ENCODE data around the gene ACVR1. TPM values are rescaled to one million over a fixed set of nuclear protein-coding genes. Genes with fewer than 3 reads are reported as not detected.

ACVR1 gene
- total RNA-seq, result 3.0 TPM
- 8.0 TPM for polyA plus RNA-seq
- long read RNA-seq, donor 1, result 0 reads
- long read RNA-seq, donor 2, partial matches to known transcripts, result 0 of 1 reads
- long read RNA-seq, donor 2, other reads (novel, unspliced or antisense), result 0 of 1 reads
- long read RNA-seq, donor 3, result 0 reads
- long read RNA-seq, donor 4, partial matches to known transcripts, result 0 of 1 reads
- long read RNA-seq, donor 4, other reads (novel, unspliced or antisense), result 0 of 1 reads
- long read RNA-seq, donor 5, partial matches to known transcripts, result 0 of 2 reads
- long read RNA-seq, donor 5, other reads (novel, unspliced or antisense), result 0 of 2 reads
- long read RNA-seq, donor 6, result 0 reads
- long read RNA-seq, donor 7, partial matches to known transcripts, result 0 of 3 reads
- long read RNA-seq, donor 7, other reads (novel, unspliced or antisense), result 0 of 3 reads
- long read RNA-seq, donor 8, partial matches to known transcripts, result 0 of 1 reads
- long read RNA-seq, donor 8, other reads (novel, unspliced or antisense), result 0 of 1 reads
- long read RNA-seq, donor 9, partial matches to known transcripts, result 0 of 2 reads
- long read RNA-seq, donor 9, other reads (novel, unspliced or antisense), result 0 of 2 reads
- long read RNA-seq, donor 10, result 0 reads

- H3K9me3 ChIP-seq (ENCODE audit: control insufficient read depth in 2 of 2, insufficient read depth in 1 of 2, low read length in 1 of 2), result no peaks in the 10 kb centered on the region
- peaks cover 9 to 15% of the 10 kb centered on the region in 2 donors for H3K4me1 ChIP-seq (ENCODE audit: control insufficient read depth in 2 of 2, insufficient read depth in 2 of 2, low read length in 2 of 2)
- H3K4me3 ChIP-seq (ENCODE audit: low read length in 2 of 2), result peak within 1 kb of the TSS; percentile 61 to 89
- WGBS, result under 1% methylated on average over 85 of the region's 85 CpGs
- peak in 8 of 9 donors; percentile 54 to 90 (median 74) for DNase-seq (ENCODE audit: low read depth in 6 of 9, low spot score in 9 of 9)
- H3K27ac ChIP-seq (ENCODE audit: low read depth in 1 of 2, low read length in 1 of 2), result peak within 1 kb of the TSS; percentile 14 to 76
- H3K27me3 ChIP-seq (ENCODE audit: control insufficient read depth in 2 of 2, insufficient read depth in 1 of 2, low read length in 1 of 2), result peaks cover 0 to 6% of the 10 kb centered on the region in 2 donors
- no peaks in the 10 kb centered on the region for H3K36me3 ChIP-seq (ENCODE audit: control insufficient read depth in 2 of 2, insufficient read depth in 2 of 2, low read length in 1 of 2)
Observed at GRCh38 chr2:157876066-157876785, at the start of gene ACVR1. ACVR1 (minus strand) TSS chr2:157876330; CDS start chr2:157799493, 76,837 bp downstream.

- H3K4me1 ChIP-seq (ENCODE audit: control insufficient read depth in 2 of 2, insufficient read depth in 2 of 2, low read length in 2 of 2), result no peaks in the 10 kb centered on the region
- H3K36me3 ChIP-seq (ENCODE audit: control insufficient read depth in 2 of 2, insufficient read depth in 2 of 2, low read length in 1 of 2), result no peaks in the 10 kb centered on the region
- DNase-seq (ENCODE audit: low read depth in 6 of 9, low spot score in 9 of 9), result no peak
- H3K27ac ChIP-seq (ENCODE audit: low read depth in 1 of 2, low read length in 1 of 2), result no peak overlapping the region
- no peaks in the 10 kb centered on the region for H3K9me3 ChIP-seq (ENCODE audit: control insufficient read depth in 2 of 2, insufficient read depth in 1 of 2, low read length in 1 of 2)
- 95% methylated on average over 3 of the region's 3 CpGs for WGBS
- H3K4me3 ChIP-seq (ENCODE audit: low read length in 2 of 2), result no peak overlapping the region
- H3K27me3 ChIP-seq (ENCODE audit: control insufficient read depth in 2 of 2, insufficient read depth in 1 of 2, low read length in 1 of 2), result no peaks in the 10 kb centered on the region
Observed at GRCh38 chr2:157925071-157925470, 48.9 kb upstream of the ACVR1 start.

DNA sequence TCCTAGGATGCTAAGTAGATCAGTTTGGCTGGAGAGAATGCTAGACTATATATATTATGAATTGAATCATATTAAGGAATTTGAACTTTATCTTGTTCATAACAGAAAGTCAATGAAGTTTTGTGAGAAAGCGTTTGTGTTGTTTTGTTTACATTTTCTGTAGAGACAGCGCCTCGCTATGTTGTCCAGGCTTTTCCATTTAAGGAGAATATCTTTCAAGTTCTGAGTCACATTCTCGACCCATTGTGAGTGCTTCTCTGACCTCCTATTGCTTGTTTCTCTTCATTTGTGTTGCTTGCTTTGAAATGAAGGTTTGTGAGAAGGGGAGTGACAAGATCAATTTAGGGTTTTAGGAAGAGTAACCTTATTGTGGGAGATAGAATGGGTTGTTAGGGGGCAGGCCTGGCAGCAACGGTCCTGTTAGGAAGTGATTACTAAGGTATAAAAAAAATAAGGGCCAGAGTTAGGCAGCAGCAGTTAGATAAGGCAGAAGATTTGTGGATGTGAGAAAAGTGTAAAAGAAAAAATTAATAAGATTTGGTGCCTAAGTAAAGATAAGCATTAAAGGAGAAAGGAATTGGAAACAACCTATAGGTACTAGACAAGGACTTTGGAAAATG is 47.6 kb upstream of the ACVR1 start:
- Histone ChIP-seq H3K27ac (ENCODE audit: low read depth in 1 of 2, low read length in 1 of 2) (no peak overlapping the region), H3K27me3 (ENCODE audit: control insufficient read depth in 2 of 2, insufficient read depth in 1 of 2, low read length in 1 of 2) (no peaks in the 10 kb centered on the region), H3K9me3 (ENCODE audit: control insufficient read depth in 2 of 2, insufficient read depth in 1 of 2, low read length in 1 of 2) (no peaks in the 10 kb centered on the region), H3K4me1 (ENCODE audit: control insufficient read depth in 2 of 2, insufficient read depth in 2 of 2, low read length in 2 of 2) (no peaks in the 10 kb centered on the region), H3K4me3 (ENCODE audit: low read length in 2 of 2) (no peak overlapping the region), H3K36me3 (ENCODE audit: control insufficient read depth in 2 of 2, insufficient read depth in 2 of 2, low read length in 1 of 2) (no peaks in the 10 kb centered on the region)
- 83% methylated on average over 5 of the region's 5 CpGs for WGBS
- no peak for DNase-seq (ENCODE audit: low read depth in 6 of 9, low spot score in 9 of 9)

- no peak for DNase-seq (ENCODE audit: low read depth in 6 of 9, low spot score in 9 of 9)
- Histone ChIP-seq H3K9me3 (ENCODE audit: control insufficient read depth in 2 of 2, insufficient read depth in 1 of 2, low read length in 1 of 2) (no peaks in the 10 kb centered on the region), H3K27me3 (ENCODE audit: control insufficient read depth in 2 of 2, insufficient read depth in 1 of 2, low read length in 1 of 2) (no peaks in the 10 kb centered on the region), H3K27ac (ENCODE audit: low read depth in 1 of 2, low read length in 1 of 2) (no peak overlapping the region), H3K4me1 (ENCODE audit: control insufficient read depth in 2 of 2, insufficient read depth in 2 of 2, low read length in 2 of 2) (no peaks in the 10 kb centered on the region), H3K36me3 (ENCODE audit: control insufficient read depth in 2 of 2, insufficient read depth in 2 of 2, low read length in 1 of 2) (no peaks in the 10 kb centered on the region), H3K4me3 (ENCODE audit: low read length in 2 of 2) (no peak overlapping the region)
- 97% methylated on average over 1 of the region's 1 CpG for WGBS
Observed at GRCh38 chr2:157922815-157923214, 46.7 kb upstream of the ACVR1 start.

DNA sequence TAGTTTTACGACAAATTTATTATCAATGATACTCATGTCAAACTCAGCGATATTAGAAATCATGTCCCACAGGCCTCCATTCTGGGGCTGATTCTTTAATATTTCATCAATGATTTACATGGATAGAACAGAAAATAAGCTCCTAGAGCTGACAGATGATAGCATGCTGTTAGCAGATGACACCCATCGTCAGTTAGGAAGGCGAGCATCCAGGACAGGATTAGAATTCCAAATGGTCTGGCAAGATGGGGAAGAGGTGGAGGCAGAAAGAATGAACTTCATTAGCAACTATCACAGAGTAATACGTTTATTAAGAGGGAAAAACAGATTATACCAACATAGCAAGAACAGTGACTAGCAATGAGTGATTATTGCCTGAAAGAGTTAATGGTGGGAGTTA is 46.2 kb upstream of the ACVR1 start:
- Histone ChIP-seq H3K36me3 (ENCODE audit: control insufficient read depth in 2 of 2, insufficient read depth in 2 of 2, low read length in 1 of 2) (no peaks in the 10 kb centered on the region), H3K27ac (ENCODE audit: low read depth in 1 of 2, low read length in 1 of 2) (no peak overlapping the region), H3K4me1 (ENCODE audit: control insufficient read depth in 2 of 2, insufficient read depth in 2 of 2, low read length in 2 of 2) (no peaks in the 10 kb centered on the region), H3K27me3 (ENCODE audit: control insufficient read depth in 2 of 2, insufficient read depth in 1 of 2, low read length in 1 of 2) (no peaks in the 10 kb centered on the region), H3K4me3 (ENCODE audit: low read length in 2 of 2) (no peak overlapping the region), H3K9me3 (ENCODE audit: control insufficient read depth in 2 of 2, insufficient read depth in 1 of 2, low read length in 1 of 2) (no peaks in the 10 kb centered on the region)
- DNase-seq (ENCODE audit: low read depth in 6 of 9, low spot score in 9 of 9), result no peak
- 96% methylated on average over 5 of the region's 5 CpGs for WGBS

DNA sequence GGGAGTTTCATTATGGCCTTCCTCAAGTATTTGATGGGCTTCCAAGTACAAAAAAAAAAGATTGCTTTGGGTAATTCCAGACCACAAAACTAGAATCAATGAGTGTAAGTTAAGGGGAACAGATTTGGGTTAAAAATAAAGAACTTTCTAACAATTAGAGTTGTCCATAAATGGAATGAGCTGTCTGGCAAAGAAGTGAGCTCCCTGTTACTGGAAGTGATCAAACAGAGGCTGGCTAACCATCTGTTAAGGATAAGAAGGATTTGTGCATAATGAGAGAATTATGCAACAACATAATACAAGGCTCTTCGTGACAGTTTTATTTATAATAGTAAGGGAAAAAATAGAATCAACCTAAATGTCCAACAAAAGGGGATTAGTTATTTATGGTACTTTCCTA is 44.6 kb upstream of the ACVR1 start:
- DNase-seq (ENCODE audit: low read depth in 6 of 9, low spot score in 9 of 9), result no peak
- 96% methylated on average over 1 of the region's 1 CpG for WGBS
- no peaks in the 10 kb centered on the region for H3K36me3 ChIP-seq (ENCODE audit: control insufficient read depth in 2 of 2, insufficient read depth in 2 of 2, low read length in 1 of 2)
- H3K27ac ChIP-seq (ENCODE audit: low read depth in 1 of 2, low read length in 1 of 2), result no peak overlapping the region
- H3K27me3 ChIP-seq (ENCODE audit: control insufficient read depth in 2 of 2, insufficient read depth in 1 of 2, low read length in 1 of 2), result no peaks in the 10 kb centered on the region
- no peak overlapping the region for H3K4me3 ChIP-seq (ENCODE audit: low read length in 2 of 2)
- no peaks in the 10 kb centered on the region for H3K9me3 ChIP-seq (ENCODE audit: control insufficient read depth in 2 of 2, insufficient read depth in 1 of 2, low read length in 1 of 2)
- no peaks in the 10 kb centered on the region for H3K4me1 ChIP-seq (ENCODE audit: control insufficient read depth in 2 of 2, insufficient read depth in 2 of 2, low read length in 2 of 2)

DNA sequence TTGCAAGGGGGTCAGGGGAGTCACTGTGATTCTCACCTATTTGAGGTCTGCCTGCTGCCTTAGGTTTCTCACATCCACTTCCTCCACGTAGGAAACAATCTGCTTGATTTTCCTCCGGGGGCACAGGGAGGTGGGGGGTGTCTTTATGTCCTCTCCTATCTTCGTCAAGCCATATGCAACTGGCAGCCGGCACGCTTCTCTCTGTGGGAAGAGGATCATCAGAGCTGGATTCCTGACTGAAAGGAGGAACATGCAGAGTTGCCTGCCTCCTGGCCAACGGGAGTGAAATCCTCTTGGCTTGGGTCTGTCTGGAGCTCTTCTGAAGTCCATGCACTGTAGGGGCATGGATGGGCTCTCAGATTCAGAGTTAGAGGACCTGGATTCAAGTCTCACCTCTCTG is 43.1 kb upstream of the ACVR1 start:
- Histone ChIP-seq H3K4me1 (ENCODE audit: control insufficient read depth in 2 of 2, insufficient read depth in 2 of 2, low read length in 2 of 2) (no peaks in the 10 kb centered on the region), H3K27ac (ENCODE audit: low read depth in 1 of 2, low read length in 1 of 2) (no peak overlapping the region), H3K9me3 (ENCODE audit: control insufficient read depth in 2 of 2, insufficient read depth in 1 of 2, low read length in 1 of 2) (no peaks in the 10 kb centered on the region), H3K27me3 (ENCODE audit: control insufficient read depth in 2 of 2, insufficient read depth in 1 of 2, low read length in 1 of 2) (no peaks in the 10 kb centered on the region), H3K36me3 (ENCODE audit: control insufficient read depth in 2 of 2, insufficient read depth in 2 of 2, low read length in 1 of 2) (no peaks in the 10 kb centered on the region), H3K4me3 (ENCODE audit: low read length in 2 of 2) (no peak overlapping the region)
- DNase-seq (ENCODE audit: low read depth in 6 of 9, low spot score in 9 of 9), result no peak
- WGBS, result 87% methylated on average over 6 of the region's 6 CpGs

DNA sequence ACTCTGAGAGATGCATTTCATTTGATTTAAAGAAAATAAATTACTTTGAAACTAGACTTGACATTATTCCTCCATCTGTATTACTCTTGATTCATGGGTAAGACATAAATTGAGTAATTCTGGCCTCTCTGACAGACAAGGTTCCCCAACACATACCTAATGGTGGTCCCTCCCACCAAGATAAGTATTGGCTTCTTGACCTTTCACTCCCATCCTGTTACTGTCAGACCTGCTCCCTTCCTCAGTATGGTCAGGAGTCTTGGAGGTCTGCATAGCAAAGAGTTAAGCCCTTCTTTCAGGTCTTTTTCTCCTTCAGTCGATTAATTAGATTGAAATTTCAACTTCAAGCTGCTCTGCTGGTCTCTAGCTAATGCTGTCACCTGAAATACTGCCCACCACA is 42.2 kb upstream of the ACVR1 start:
- Histone ChIP-seq H3K27ac (ENCODE audit: low read depth in 1 of 2, low read length in 1 of 2) (no peak overlapping the region), H3K36me3 (ENCODE audit: control insufficient read depth in 2 of 2, insufficient read depth in 2 of 2, low read length in 1 of 2) (no peaks in the 10 kb centered on the region), H3K4me1 (ENCODE audit: control insufficient read depth in 2 of 2, insufficient read depth in 2 of 2, low read length in 2 of 2) (no peaks in the 10 kb centered on the region), H3K9me3 (ENCODE audit: control insufficient read depth in 2 of 2, insufficient read depth in 1 of 2, low read length in 1 of 2) (no peaks in the 10 kb centered on the region), H3K4me3 (ENCODE audit: low read length in 2 of 2) (no peak overlapping the region), H3K27me3 (ENCODE audit: control insufficient read depth in 2 of 2, insufficient read depth in 1 of 2, low read length in 1 of 2) (no peaks in the 10 kb centered on the region)
- WGBS, result 98% methylated on average over 1 of the region's 1 CpG
- DNase-seq (ENCODE audit: low read depth in 6 of 9, low spot score in 9 of 9), result no peak

DNA sequence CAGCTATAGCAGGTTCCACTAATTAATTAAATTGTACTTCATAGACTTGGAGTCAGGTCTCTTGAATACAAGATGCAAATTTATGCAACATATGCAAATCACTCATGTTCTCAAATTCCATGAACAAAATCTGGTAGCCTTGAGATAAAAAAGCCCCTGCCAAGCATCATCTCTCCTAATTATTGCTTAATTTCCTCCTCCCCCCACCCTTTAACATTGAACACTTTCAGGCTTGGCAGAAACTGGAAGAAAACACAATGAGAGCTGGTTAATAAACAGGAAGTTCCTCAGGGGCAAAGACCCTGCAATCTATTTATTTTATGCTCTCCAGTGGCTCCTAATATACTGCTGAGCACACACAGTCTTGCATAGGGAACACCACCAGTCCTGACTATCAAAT is 35.6 kb upstream of the ACVR1 start:
- H3K36me3 ChIP-seq (ENCODE audit: control insufficient read depth in 2 of 2, insufficient read depth in 2 of 2, low read length in 1 of 2), result no peaks in the 10 kb centered on the region
- no peak overlapping the region for H3K4me3 ChIP-seq (ENCODE audit: low read length in 2 of 2)
- no peak for DNase-seq (ENCODE audit: low read depth in 6 of 9, low spot score in 9 of 9)
- H3K4me1 ChIP-seq (ENCODE audit: control insufficient read depth in 2 of 2, insufficient read depth in 2 of 2, low read length in 2 of 2), result no peaks in the 10 kb centered on the region
- no peaks in the 10 kb centered on the region for H3K27me3 ChIP-seq (ENCODE audit: control insufficient read depth in 2 of 2, insufficient read depth in 1 of 2, low read length in 1 of 2)
- H3K9me3 ChIP-seq (ENCODE audit: control insufficient read depth in 2 of 2, insufficient read depth in 1 of 2, low read length in 1 of 2), result no peaks in the 10 kb centered on the region
- H3K27ac ChIP-seq (ENCODE audit: low read depth in 1 of 2, low read length in 1 of 2), result no peak overlapping the region
